Uterus (tissue), 4 donors: ENCODE data around the gene RGS6. TPM values are rescaled to one million over a fixed set of nuclear protein-coding genes. Genes with fewer than 3 reads are reported as not detected.

Experiments used
- DNase-seq, 2 donors: peaks; one replicate each; pipeline ENCODE4 v3.0.0-alpha.2; 2019 to 2020
- H3K27ac ChIP-seq, 2 donors: fragments of 200-600 bp; sonication (generic); 1 replicate in 1 of 2; 2 replicates in 1 of 2; pipeline ENCODE4 v1.5.1; 2016 to 2018
- H3K27me3 ChIP-seq, 2 donors: fragments of 200-600 bp; sonication (generic); one replicate each; pipeline ENCODE4 v1.5.1; 2018 to 2019; ENCODE audit warnings: control low read depth in 1 of 2
- H3K36me3 ChIP-seq, 2 donors: fragments of 200-600 bp; sonication (generic); one replicate each; pipeline ENCODE4 v1.5.1; 2019; ENCODE audit warnings: control low read depth in 1 of 2
- H3K4me1 ChIP-seq, 2 donors: fragments of 200-600 bp; sonication (generic); one replicate each; pipeline ENCODE4 v1.5.1; 2018 to 2019; ENCODE audit warnings: control low read depth in 1 of 2
- H3K4me3 ChIP-seq, 2 donors: fragments of 200-600 bp; sonication (generic); 1 replicate in 1 of 2; 2 replicates in 1 of 2; pipeline ENCODE4 v1.5.1; 2018 to 2019; ENCODE audit warnings: mild to moderate bottlenecking in 1 of 2
- H3K9me3 ChIP-seq, 2 donors: fragments of 200-600 bp; sonication (generic); one replicate each; pipeline ENCODE4 v1.5.1; 2019; ENCODE audit warnings: control low read depth in 1 of 2
- CTCF ChIP-seq, 4 experiments: fragments of 200-600 bp in 2 of 4; fragments of 450-650 bp in 2 of 4; sonication (generic) in 2 of 4; IDR thresholded peaks; one replicate each; pipeline ENCODE4 v1.5.1; 2016 to 2019; ENCODE audit warnings: antibody characterized with exemption in 4 of 4, mild to moderate bottlenecking in 2 of 4, moderate library complexity in 1 of 4
- POLR2A ChIP-seq, 2 donors: fragments of 450-650 bp; IDR thresholded peaks; one replicate each; pipeline ENCODE4 v1.6.1; 2016; ENCODE audit warnings: antibody characterized with exemption in 2 of 2, mild to moderate bottlenecking in 1 of 2, moderate library complexity in 1 of 2
- intact Hi-C: fragments of 100-400 bp; cut with DNase I; formaldehyde crosslinking; loops from one replicate; pipeline ENCODE4 v1.15.1; 2023; ENCODE audit warnings: low total_unique reads
- total RNA-seq, 4 donors: library from RNA; depleted of rRNA in 3 of 4; stranded (reverse); fragments of >200 nt in 3 of 4; gene quantifications; one replicate each; pipeline versions ENCODE4 v1.1.0 to v1.2.4, GENCODE V29; 2014 to 2023
- donor health status: DM: yes; HTN: yes; CAD: no.

RGS6 gene
- total RNA-seq, 4 donors from 2014 or later, result 1.0 to 7.4 (median 6.2) TPM; not detected in 1

GRCh38 chr14:71907793-71908515 lies 24.3 kb upstream of the RGS6 start:
- no peaks in the 10 kb centered on the region for H3K4me1 ChIP-seq
- intact Hi-C loops, result no loop called here
- no peak overlapping the region for H3K4me3 ChIP-seq
- H3K36me3 ChIP-seq, result no peaks in the 10 kb centered on the region
- TF ChIP-seq CTCF (IDR thresholded peaks at IDR 0.05), result no peak
- no peak for TF ChIP-seq POLR2A (IDR thresholded peaks at IDR 0.05)
- no peaks in the 10 kb centered on the region for H3K9me3 ChIP-seq
- no peaks in the 10 kb centered on the region for H3K27me3 ChIP-seq
- H3K27ac ChIP-seq, result no peak overlapping the region
- no peak for DNase-seq

- no peak for DNase-seq
- Histone ChIP-seq H3K36me3 (no peaks in the 10 kb centered on the region), H3K4me3 (no peak overlapping the region), H3K27ac (no peak overlapping the region), H3K9me3 (no peaks in the 10 kb centered on the region), H3K4me1 (no peaks in the 10 kb centered on the region), H3K27me3 (no peaks in the 10 kb centered on the region)
- TF ChIP-seq POLR2A (IDR thresholded peaks at IDR 0.05) (no peak), CTCF (IDR thresholded peaks at IDR 0.05) (no peak)
- intact Hi-C loops, result no loop called here
These were observed 20.6 kb upstream of the RGS6 start for GRCh38 chr14:71911669-71912068.

GRCh38 chr14:71913342-71913741 lies 18.9 kb upstream of the RGS6 start:
- Histone ChIP-seq H3K27me3 (no peaks in the 10 kb centered on the region), H3K36me3 (no peaks in the 10 kb centered on the region), H3K27ac (no peak overlapping the region), H3K4me1 (no peaks in the 10 kb centered on the region), H3K9me3 (no peaks in the 10 kb centered on the region), H3K4me3 (no peak overlapping the region)
- intact Hi-C loops, result no loop called here
- no peak for TF ChIP-seq CTCF (IDR thresholded peaks at IDR 0.05)
- no peak for TF ChIP-seq POLR2A (IDR thresholded peaks at IDR 0.05)
- no peak for DNase-seq

- TF ChIP-seq POLR2A (IDR thresholded peaks at IDR 0.05), result no peak
- no peak for TF ChIP-seq CTCF (IDR thresholded peaks at IDR 0.05)
- no peaks in the 10 kb centered on the region for H3K9me3 ChIP-seq
- no peaks in the 10 kb centered on the region for H3K36me3 ChIP-seq
- DNase-seq, result no peak
- H3K4me1 ChIP-seq, result no peaks in the 10 kb centered on the region
- no peak overlapping the region for H3K4me3 ChIP-seq
- no peaks in the 10 kb centered on the region for H3K27me3 ChIP-seq
- intact Hi-C loops, result no loop called here
- no peak overlapping the region for H3K27ac ChIP-seq
These were observed 13.3 kb upstream of the RGS6 start for GRCh38 chr14:71918955-71919354.

GRCh38 chr14:71923513-71923912 lies 8.7 kb upstream of the RGS6 start:
- no peaks in the 10 kb centered on the region for H3K9me3 ChIP-seq
- no peak overlapping the region for H3K4me3 ChIP-seq
- no peak for DNase-seq
- no peaks in the 10 kb centered on the region for H3K27me3 ChIP-seq
- H3K36me3 ChIP-seq, result no peaks in the 10 kb centered on the region
- H3K4me1 ChIP-seq, result no peaks in the 10 kb centered on the region
- TF ChIP-seq POLR2A (IDR thresholded peaks at IDR 0.05), result no peak
- intact Hi-C loops, result no loop called here
- no peak overlapping the region for H3K27ac ChIP-seq
